ENCODE results near the gene CDK19.

DNA sequence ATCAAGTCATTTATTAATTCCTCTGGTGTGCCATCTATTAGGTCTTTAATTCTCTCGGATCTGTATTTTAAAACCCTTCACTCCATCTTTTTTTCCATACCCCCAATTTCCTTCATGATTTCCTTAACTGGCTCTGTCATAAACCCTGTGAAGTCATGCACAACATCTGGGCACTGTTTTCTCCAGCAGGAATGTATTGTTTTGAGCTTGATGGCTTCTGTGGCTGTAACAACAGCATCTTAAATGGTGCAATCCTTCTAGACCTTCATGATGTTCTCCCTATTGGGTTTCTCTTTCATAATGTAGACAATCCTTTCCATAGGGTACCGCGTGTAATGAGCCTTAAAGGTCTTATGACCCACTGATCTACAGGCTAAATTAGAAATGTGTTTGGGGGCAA lies 29.0 kb downstream of the CDK19 start:
- TF ChIP-seq RAD21 (conservative IDR thresholded peaks at IDR 0.05) (no peak), MXI1 (conservative IDR thresholded peaks at IDR 0.05; ENCODE audit: poor library complexity, severe bottlenecking) (no peak)

Measured in neural cell (in vitro differentiated cells).